Testis (tissue), 3 donors: Measurements from ENCODE around the gene MAP3K3. TPM values are rescaled to one million over a fixed set of nuclear protein-coding genes. Genes with fewer than 3 reads are reported as not detected.

Source experiments
- DNase-seq: peaks from one replicate; pipeline ENCODE4 v3.0.0-alpha.2; 2019
- H3K27ac ChIP-seq, 2 donors: fragments of 200-600 bp; sonication (generic); one replicate each; pipeline ENCODE4 v1.5.1; 2019
- H3K27me3 ChIP-seq: fragments of 200-600 bp; sonication (generic); one replicate; pipeline ENCODE4 v1.5.1; 2019
- H3K36me3 ChIP-seq: fragments of 200-600 bp; sonication (generic); one replicate; pipeline ENCODE4 v1.5.1; 2017; ENCODE audit warnings: low read depth; ENCODE audit errors: missing control alignments
- H3K4me1 ChIP-seq: fragments of 200-600 bp; sonication (generic); one replicate; pipeline ENCODE4 v1.5.1; 2019
- H3K4me3 ChIP-seq, 2 donors: fragments of 200-600 bp; sonication (generic); one replicate each; pipeline ENCODE4 v1.5.1; 2017 to 2019
- H3K9me3 ChIP-seq: fragments of 200-600 bp; sonication (generic); one replicate; pipeline ENCODE4 v1.5.1; 2017
- CTCF ChIP-seq, 3 experiments: fragments of 450-650 bp in 2 of 3; fragments of 200-600 bp in 1 of 3; sonication (generic) in 1 of 3; IDR thresholded peaks; one replicate each; pipeline ENCODE4 v1.5.1; 2016 to 2019; ENCODE audit warnings: antibody characterized with exemption in 3 of 3, mild to moderate bottlenecking in 2 of 3, moderate library complexity in 1 of 3
- POLR2A ChIP-seq: fragments of 450-650 bp; IDR thresholded peaks from one replicate; pipeline ENCODE4 v1.6.1; 2017; ENCODE audit warnings: antibody characterized with exemption, mild to moderate bottlenecking, moderate library complexity
- WGBS, 2 donors: methylation state at CpG; one replicate each; pipeline ENCODE4 v1.1.5; 2018; 5-methylcytosine and 5-hydroxymethylcytosine counted together
- intact Hi-C: fragments of 100-400 bp; cut with DNase I; formaldehyde crosslinking; loops from one replicate; pipeline ENCODE4 v1.15.1; 2023; ENCODE audit warnings: low total_unique reads
- polyA plus RNA-seq: library from polyadenylated mRNA; stranded (reverse); fragments of 350-450 nt; fragmentation: Illumina TruSeq; extraction: RNeasy Lipid Tissue Mini Kit (QIAGEN cat#74804); gene quantifications from one replicate; pipeline ENCODE4 v1.2.3, GENCODE V29; 2014; ENCODE audit warnings: low read depth, low replicate concordance; ENCODE audit not compliant: insufficient read depth
- total RNA-seq, 2 donors: library from RNA; depleted of rRNA; stranded (reverse); fragments of >200 nt; gene quantifications; one replicate each; pipeline ENCODE4 v1.2.3, GENCODE V29; 2016

MAP3K3 gene
- total and polyA plus RNA-seq, 3 donors from 2014 or later = 46.0 to 57.7 (median 57.5) TPM

- intact Hi-C loops = no loop called here
- no peak overlapping the region for H3K27ac ChIP-seq
- DNase-seq = no peak
- TF ChIP-seq CTCF (IDR thresholded peaks at IDR 0.05) = no peak
- no peak for TF ChIP-seq POLR2A
- no peaks in the 10 kb centered on the region for H3K27me3 ChIP-seq
- 91 to 98% methylated on average over 1 of the region's 1 CpG for WGBS, 2 donors
- H3K9me3 ChIP-seq = no peaks in the 10 kb centered on the region
- peaks cover 10% of the 10 kb centered on the region for H3K4me1 ChIP-seq
- H3K36me3 ChIP-seq = no peaks in the 10 kb centered on the region
- H3K4me3 ChIP-seq = no peak overlapping the region
Measured at GRCh38 chr17:63680700-63681099, 58.5 kb downstream of the MAP3K3 start.

GRCh38 chr17:63681530-63681929, 59.3 kb downstream of the MAP3K3 start:
- Histone ChIP-seq H3K4me1 (peaks cover 2% of the 10 kb centered on the region), H3K27me3 (no peaks in the 10 kb centered on the region), H3K27ac (no peak overlapping the region), H3K4me3 (no peak overlapping the region), H3K36me3 (no peaks in the 10 kb centered on the region), H3K9me3 (no peaks in the 10 kb centered on the region)
- no peak for DNase-seq
- intact Hi-C loops = no loop called here
- 87 to 88% methylated on average over 7 to 8 of the region's 8 CpGs for WGBS, 2 donors
- TF ChIP-seq POLR2A = no peak
- no peak for TF ChIP-seq CTCF (IDR thresholded peaks at IDR 0.05)

GRCh38 chr17:63682441-63682840, 60.2 kb downstream of the MAP3K3 start:
- Histone ChIP-seq H3K4me3 (no peak overlapping the region), H3K27ac (no peak overlapping the region), H3K27me3 (no peaks in the 10 kb centered on the region), H3K9me3 (no peaks in the 10 kb centered on the region), H3K36me3 (no peaks in the 10 kb centered on the region), H3K4me1 (no peaks in the 10 kb centered on the region)
- WGBS, 2 donors = 81 to 97% methylated on average over 1 of the region's 1 CpG
- intact Hi-C loops = no loop called here
- no peak for DNase-seq
- TF ChIP-seq CTCF (IDR thresholded peaks at IDR 0.05) (no peak), POLR2A (no peak)

- no peaks in the 10 kb centered on the region for H3K27me3 ChIP-seq
- H3K4me1 ChIP-seq = no peaks in the 10 kb centered on the region
- no peak overlapping the region for H3K27ac ChIP-seq
- intact Hi-C loops = no loop called here
- no peaks in the 10 kb centered on the region for H3K9me3 ChIP-seq
- no peaks in the 10 kb centered on the region for H3K36me3 ChIP-seq
- H3K4me3 ChIP-seq = no peak overlapping the region
- no peak for DNase-seq
- no peak for TF ChIP-seq POLR2A
- no peak for TF ChIP-seq CTCF (IDR thresholded peaks at IDR 0.05)
Measured at GRCh38 chr17:63682981-63683380, 60.8 kb downstream of the MAP3K3 start.

- no peak for DNase-seq
- intact Hi-C loops = no loop called here
- 31 to 70% methylated on average over 2 of the region's 2 CpGs for WGBS, 2 donors
- Histone ChIP-seq H3K4me1 (no peaks in the 10 kb centered on the region), H3K27ac (no peak overlapping the region), H3K4me3 (no peak overlapping the region), H3K36me3 (no peaks in the 10 kb centered on the region), H3K9me3 (no peaks in the 10 kb centered on the region), H3K27me3 (no peaks in the 10 kb centered on the region)
- TF ChIP-seq CTCF (IDR thresholded peaks at IDR 0.05) (no peak), POLR2A (no peak)
Measured at GRCh38 chr17:63685041-63685440, 62.8 kb downstream of the MAP3K3 start.
